Right forelimb (tissue), 1 donor: ENCODE measurements around the gene PIKFYVE.
"Not testable (repeated sequence)": the region's sequence is repeated elsewhere in the genome, so short reads cannot be mapped to it uniquely, and the experiment has no call there.

Experiments used
- DNase-seq: peaks from one replicate; pipeline ENCODE4 v3.0.0-alpha.2; 2018

Gene PIKFYVE

GRCh38 chr2:208363485-208363884 is 97.4 kb downstream of the PIKFYVE start:
- DNase-seq: no peak

- DNase-seq: no peak
Measured at GRCh38 chr2:208366215-208367127, 100.4 kb downstream of the PIKFYVE start.

- no peak for DNase-seq
Measured at GRCh38 chr2:208369091-208369490, 103.0 kb downstream of the PIKFYVE start.

GRCh38 chr2:208370881-208371633 is 105.0 kb downstream of the PIKFYVE start:
- DNase-seq: no peak

- no peak for DNase-seq
Measured at GRCh38 chr2:208371634-208371935, 105.5 kb downstream of the PIKFYVE start.

- no peak for DNase-seq
Measured at GRCh38 chr2:208373460-208374089, 107.5 kb downstream of the PIKFYVE start.

GRCh38 chr2:208375491-208376068 is 109.5 kb downstream of the PIKFYVE start:
- no peak for DNase-seq

GRCh38 chr2:208377344-208377860 is 111.3 kb downstream of the PIKFYVE start:
- DNase-seq: not testable (repeated sequence)

GRCh38 chr2:208379192-208379591 is 113.1 kb downstream of the PIKFYVE start:
- no peak for DNase-seq

- no peak for DNase-seq
Measured at GRCh38 chr2:208384637-208385036, 118.6 kb downstream of the PIKFYVE start.

- DNase-seq: no peak
Measured at GRCh38 chr2:208386541-208386940, 120.5 kb downstream of the PIKFYVE start.

- DNase-seq: no peak
Measured at GRCh38 chr2:208389940-208390339, 123.9 kb downstream of the PIKFYVE start.

GRCh38 chr2:208392300-208392699 is 126.2 kb downstream of the PIKFYVE start:
- DNase-seq: no peak

GRCh38 chr2:208396796-208397195 is 130.7 kb downstream of the PIKFYVE start:
- DNase-seq: not testable (repeated sequence)

GRCh38 chr2:208399201-208399600 is 133.1 kb downstream of the PIKFYVE start:
- no peak for DNase-seq

GRCh38 chr2:208406474-208407451 is 140.7 kb downstream of the PIKFYVE start, which contains the start of gene PTH2R:
Gene PTH2R (plus strand): TSS chr2:208406792. CDS start chr2:208407044, 252 bp downstream.
- peak; percentile 55 for DNase-seq

- peak; percentile 51 for DNase-seq
Measured at GRCh38 chr2:208407667-208408066, 141.6 kb downstream of the PIKFYVE start.
